GM21723 (cell line): ENCODE data around the gene SLC18A2.

Source experiments
- ATAC-seq: cut with Tn5 transposase; IDR thresholded peaks from one replicate; pipeline ENCODE4 v1.9.1; 2021; ENCODE audit warnings: mild to moderate bottlenecking, moderate library complexity; ENCODE audit not compliant: unreplicated experiment

Gene SLC18A2

GRCh38 chr10:117237401-117237991 is 3.4 kb upstream of the SLC18A2 start:
- no peak for ATAC-seq

- no peak for ATAC-seq
These were observed 1.9 kb upstream of the SLC18A2 start for GRCh38 chr10:117239051-117239450.

- no peak for ATAC-seq
These were observed 943 bp upstream of the SLC18A2 start for GRCh38 chr10:117239721-117240620.

- ATAC-seq = no peak
These were observed 888 bp downstream of the SLC18A2 start for GRCh38 chr10:117241541-117242462.

GRCh38 chr10:117242463-117242832 is 1.5 kb downstream of the SLC18A2 start:
- ATAC-seq = no peak

GRCh38 chr10:117246997-117247671 is 6.2 kb downstream of the SLC18A2 start:
- no peak for ATAC-seq

- ATAC-seq = no peak
These were observed 8.0 kb downstream of the SLC18A2 start for GRCh38 chr10:117248750-117249465.

- ATAC-seq = no peak
These were observed 8.7 kb downstream of the SLC18A2 start for GRCh38 chr10:117249493-117250093.

GRCh38 chr10:117250411-117250810 is 9.5 kb downstream of the SLC18A2 start:
- ATAC-seq = no peak

- ATAC-seq = no peak
These were observed 13.0 kb downstream of the SLC18A2 start for GRCh38 chr10:117253908-117254307.

GRCh38 chr10:117254338-117254737 is 13.4 kb downstream of the SLC18A2 start:
- no peak for ATAC-seq

GRCh38 chr10:117254774-117255735 is 14.1 kb downstream of the SLC18A2 start:
- no peak for ATAC-seq

GRCh38 chr10:117255835-117256460 is 15.0 kb downstream of the SLC18A2 start:
- no peak for ATAC-seq

- no peak for ATAC-seq
These were observed 16.0 kb downstream of the SLC18A2 start for GRCh38 chr10:117256910-117257309.

GRCh38 chr10:117257721-117258120 is 16.8 kb downstream of the SLC18A2 start:
- ATAC-seq = no peak

- no peak for ATAC-seq
These were observed 18.4 kb downstream of the SLC18A2 start for GRCh38 chr10:117259279-117259678.

- ATAC-seq = no peak
These were observed 19.2 kb downstream of the SLC18A2 start for GRCh38 chr10:117260084-117260483.

- no peak for ATAC-seq
These were observed 20.6 kb downstream of the SLC18A2 start for GRCh38 chr10:117261501-117261900.
